Activated CD4-positive, alpha-beta T cell treated with anti-CD3 and anti-CD28 coated beads, Interleukin-2, amount 10 ng/mL, durations not matched to agents 7 days and 5 days (primary cell): ENCODE data around the gene GCN1. TPM values are rescaled to one million over a fixed set of nuclear protein-coding genes. Genes with fewer than 3 reads are reported as not detected.

Experiments used
- CTCF ChIA-PET: fragments of 350-600 bp; sonication (Branson Sonifier 250); formaldehyde crosslinking; loops from one replicate; lab custom pipeline; 2021; ENCODE audit warnings: antibody characterized with exemption; lab: Charles Lee
- POLR2A ChIA-PET: fragments of 350-600 bp; sonication (Branson Sonifier 250); formaldehyde crosslinking; loops from one replicate; lab custom pipeline; 2021; ENCODE audit warnings: antibody characterized with exemption; lab: Charles Lee
- DNase-seq: peaks from one replicate; pipeline ENCODE4 v3.0.0-alpha.2; 2020
- H3K27ac Mint-ChIP-seq: one replicate; pipeline ENCODE4 v1.8.0; 2021; ENCODE audit warnings: mild to moderate bottlenecking, moderate library complexity, mixed read lengths
- H3K27me3 Mint-ChIP-seq: one replicate; pipeline ENCODE4 v1.8.0; 2021; ENCODE audit warnings: mixed read lengths
- H3K36me3 Mint-ChIP-seq: one replicate; pipeline ENCODE4 v1.8.0; 2021; ENCODE audit warnings: low read depth, mixed read lengths
- H3K4me1 Mint-ChIP-seq: one replicate; pipeline ENCODE4 v1.8.0; 2021; ENCODE audit warnings: mixed read lengths
- H3K4me3 Mint-ChIP-seq: one replicate; pipeline ENCODE4 v1.8.0; 2021; ENCODE audit warnings: mild to moderate bottlenecking, moderate library complexity, mixed read lengths
- H3K9me3 Mint-ChIP-seq: one replicate; pipeline ENCODE4 v1.8.0; 2021; ENCODE audit warnings: mixed read lengths
- total RNA-seq, 2 experiments: library from RNA; stranded (reverse); gene quantifications; one replicate each; pipeline ENCODE4 v1.2.3, GENCODE V29; 2021

Gene GCN1, protein sequence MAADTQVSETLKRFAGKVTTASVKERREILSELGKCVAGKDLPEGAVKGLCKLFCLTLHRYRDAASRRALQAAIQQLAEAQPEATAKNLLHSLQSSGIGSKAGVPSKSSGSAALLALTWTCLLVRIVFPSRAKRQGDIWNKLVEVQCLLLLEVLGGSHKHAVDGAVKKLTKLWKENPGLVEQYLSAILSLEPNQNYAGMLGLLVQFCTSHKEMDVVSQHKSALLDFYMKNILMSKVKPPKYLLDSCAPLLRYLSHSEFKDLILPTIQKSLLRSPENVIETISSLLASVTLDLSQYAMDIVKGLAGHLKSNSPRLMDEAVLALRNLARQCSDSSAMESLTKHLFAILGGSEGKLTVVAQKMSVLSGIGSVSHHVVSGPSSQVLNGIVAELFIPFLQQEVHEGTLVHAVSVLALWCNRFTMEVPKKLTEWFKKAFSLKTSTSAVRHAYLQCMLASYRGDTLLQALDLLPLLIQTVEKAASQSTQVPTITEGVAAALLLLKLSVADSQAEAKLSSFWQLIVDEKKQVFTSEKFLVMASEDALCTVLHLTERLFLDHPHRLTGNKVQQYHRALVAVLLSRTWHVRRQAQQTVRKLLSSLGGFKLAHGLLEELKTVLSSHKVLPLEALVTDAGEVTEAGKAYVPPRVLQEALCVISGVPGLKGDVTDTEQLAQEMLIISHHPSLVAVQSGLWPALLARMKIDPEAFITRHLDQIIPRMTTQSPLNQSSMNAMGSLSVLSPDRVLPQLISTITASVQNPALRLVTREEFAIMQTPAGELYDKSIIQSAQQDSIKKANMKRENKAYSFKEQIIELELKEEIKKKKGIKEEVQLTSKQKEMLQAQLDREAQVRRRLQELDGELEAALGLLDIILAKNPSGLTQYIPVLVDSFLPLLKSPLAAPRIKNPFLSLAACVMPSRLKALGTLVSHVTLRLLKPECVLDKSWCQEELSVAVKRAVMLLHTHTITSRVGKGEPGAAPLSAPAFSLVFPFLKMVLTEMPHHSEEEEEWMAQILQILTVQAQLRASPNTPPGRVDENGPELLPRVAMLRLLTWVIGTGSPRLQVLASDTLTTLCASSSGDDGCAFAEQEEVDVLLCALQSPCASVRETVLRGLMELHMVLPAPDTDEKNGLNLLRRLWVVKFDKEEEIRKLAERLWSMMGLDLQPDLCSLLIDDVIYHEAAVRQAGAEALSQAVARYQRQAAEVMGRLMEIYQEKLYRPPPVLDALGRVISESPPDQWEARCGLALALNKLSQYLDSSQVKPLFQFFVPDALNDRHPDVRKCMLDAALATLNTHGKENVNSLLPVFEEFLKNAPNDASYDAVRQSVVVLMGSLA (N-terminal part only)
- total RNA-seq, result 10 to 100 TPM; 90.2 to 95.5 TPM

DNA sequence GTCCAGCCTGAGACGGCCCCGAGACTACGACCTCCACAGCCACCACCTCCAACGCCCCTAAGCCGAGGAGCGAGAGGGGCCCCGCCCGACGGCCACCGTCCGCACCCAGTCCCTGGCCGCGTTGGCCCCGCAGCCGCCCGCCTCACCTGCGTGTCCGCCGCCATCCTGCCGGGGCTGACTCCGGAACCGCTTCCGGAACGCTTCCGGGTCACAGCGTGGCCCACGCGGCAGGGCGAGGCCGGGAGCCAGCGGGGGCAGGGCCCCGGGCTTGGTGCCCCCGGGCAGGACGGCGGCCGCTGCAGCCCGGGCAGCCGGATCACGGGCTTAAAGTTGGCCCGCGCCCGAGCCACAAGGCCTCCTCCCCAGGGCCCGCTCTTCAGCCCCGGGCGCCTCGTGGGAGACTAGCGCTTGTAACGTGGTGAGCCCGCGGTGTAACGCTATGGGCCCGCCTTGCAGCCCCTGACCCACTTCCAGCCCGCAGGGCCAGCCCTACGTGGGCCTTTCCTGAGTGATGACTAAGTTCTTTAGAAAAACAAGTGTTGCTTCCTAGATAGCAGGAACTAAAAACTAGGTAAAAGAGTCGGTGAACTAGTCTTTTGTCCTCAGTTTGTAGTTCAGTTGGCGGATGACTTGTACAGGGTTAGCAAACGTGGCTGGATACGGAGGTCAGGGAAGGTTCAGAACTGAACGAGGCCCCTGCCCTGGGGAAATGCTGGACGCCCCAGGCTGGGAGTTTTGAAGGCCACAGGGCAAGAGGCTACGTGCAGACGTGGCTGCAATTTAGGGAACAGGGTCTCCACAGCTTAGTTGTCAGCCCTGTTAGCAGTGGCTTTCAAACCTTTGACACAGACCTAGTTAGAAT lies at the start of gene GCN1:
TSS of gene GCN1 (minus strand) at position 182 of the 862 bp plus-strand sequence. CDS start at position 164, 18 bp downstream.
- peaks cover 57% of the 10 kb centered on the region for H3K4me1 Mint-ChIP-seq
- POLR2A ChIA-PET, result interaction anchor here (0.7 kb wide), 1 partner anchor 89 kb away, joined by 4 read pairs; no protein-coding TSS in a partner anchor
- peak within 1 kb of the TSS; percentile 91 for H3K27ac Mint-ChIP-seq
- no peaks in the 10 kb centered on the region for H3K9me3 Mint-ChIP-seq
- DNase-seq, result peak; percentile 86
- peak within 1 kb of the TSS; percentile 92 for H3K4me3 Mint-ChIP-seq
- peaks cover 54% of the 10 kb centered on the region for H3K36me3 Mint-ChIP-seq
- no peaks in the 10 kb centered on the region for H3K27me3 Mint-ChIP-seq
- CTCF ChIA-PET, result no interaction called here

DNA sequence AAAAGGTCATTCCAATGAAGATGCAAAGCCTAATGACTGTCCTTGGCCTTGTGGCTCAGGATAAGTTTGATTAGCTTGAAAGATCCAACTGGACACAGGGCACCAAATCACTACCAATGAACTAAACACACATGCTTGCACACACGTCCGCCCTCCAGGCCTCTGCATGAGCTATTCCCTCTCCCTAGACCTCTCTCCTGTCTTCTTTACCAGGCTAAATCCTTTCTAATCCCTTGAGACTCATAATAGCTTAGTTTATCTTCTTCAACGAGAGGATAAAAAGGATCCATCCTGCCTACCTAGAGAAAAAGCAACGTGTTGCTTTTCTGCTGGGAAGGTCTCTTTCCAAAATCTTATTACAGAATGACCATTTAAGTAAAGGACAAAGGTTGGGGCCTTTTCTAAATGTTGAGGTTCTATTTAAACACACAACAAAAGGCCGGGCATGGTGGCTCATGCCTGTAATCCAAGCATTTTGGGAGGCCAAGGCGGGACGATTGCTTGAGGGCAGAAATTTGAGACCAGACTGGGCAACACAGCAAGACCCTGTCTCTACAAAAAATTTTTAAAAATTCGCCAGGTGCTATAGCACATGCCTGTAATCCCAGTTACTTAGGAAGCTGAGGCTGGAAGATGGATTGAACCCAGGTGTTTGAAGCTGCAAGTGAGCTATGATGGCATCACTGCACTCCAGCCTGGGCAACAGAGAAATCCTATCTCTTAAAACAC lies 48.6 kb upstream of the GCN1 start:
- Mint-ChIP-seq H3K4me3 (no peak overlapping the region), H3K9me3 (no peaks in the 10 kb centered on the region), H3K27ac (peak overlapping the region; percentile 50), H3K36me3 (peaks cover 36% of the 10 kb centered on the region), H3K27me3 (no peaks in the 10 kb centered on the region), H3K4me1 (peaks cover 69% of the 10 kb centered on the region)
- DNase-seq, result no peak
- CTCF ChIA-PET, result interaction anchor here (0.6 to 26.1 kb wide), 6 partner anchors 8 to 48 kb away, joined by 4 to 546 read pairs (median 9); partner anchors contain the start of genes PXN, RNU4-2 and RPLP0
- POLR2A ChIA-PET, result no interaction called here

DNA sequence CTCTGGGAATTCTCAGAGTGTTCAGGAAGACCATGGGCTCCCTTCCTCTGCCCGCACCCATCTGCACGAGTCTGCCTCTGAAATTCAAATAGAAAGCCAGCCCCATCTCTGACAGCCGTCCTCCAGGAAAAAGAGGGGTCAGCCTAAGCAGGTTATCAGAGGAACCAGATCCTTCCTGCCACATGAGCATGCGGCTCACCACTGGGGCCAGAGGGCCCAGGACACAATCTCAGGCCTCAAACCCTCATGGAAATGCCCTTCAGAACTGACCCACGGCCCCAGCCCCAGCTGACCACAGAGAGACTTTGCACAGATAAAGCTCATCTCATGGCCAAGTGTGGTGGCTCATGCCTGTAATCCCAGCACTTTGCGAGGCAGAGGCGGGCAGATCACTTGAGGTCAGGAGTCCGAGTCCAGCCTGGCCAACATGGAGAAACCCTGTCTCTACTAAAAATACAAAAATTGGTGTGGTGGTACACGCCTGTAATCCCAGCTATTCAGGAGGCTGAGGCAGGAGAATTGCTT lies 47.8 kb upstream of the GCN1 start:
- H3K27ac Mint-ChIP-seq, result no peak overlapping the region
- no peaks in the 10 kb centered on the region for H3K9me3 Mint-ChIP-seq
- H3K4me1 Mint-ChIP-seq, result peaks cover 70% of the 10 kb centered on the region
- H3K36me3 Mint-ChIP-seq, result peaks cover 35% of the 10 kb centered on the region
- H3K4me3 Mint-ChIP-seq, result no peak overlapping the region
- no peak for DNase-seq
- POLR2A ChIA-PET, result no interaction called here
- H3K27me3 Mint-ChIP-seq, result no peaks in the 10 kb centered on the region
- CTCF ChIA-PET, result interaction anchor here (0.6 to 26.1 kb wide), 6 partner anchors 7 to 49 kb away, joined by 4 to 546 read pairs (median 9); partner anchors contain the start of genes PXN, RNU4-2 and RPLP0

DNA sequence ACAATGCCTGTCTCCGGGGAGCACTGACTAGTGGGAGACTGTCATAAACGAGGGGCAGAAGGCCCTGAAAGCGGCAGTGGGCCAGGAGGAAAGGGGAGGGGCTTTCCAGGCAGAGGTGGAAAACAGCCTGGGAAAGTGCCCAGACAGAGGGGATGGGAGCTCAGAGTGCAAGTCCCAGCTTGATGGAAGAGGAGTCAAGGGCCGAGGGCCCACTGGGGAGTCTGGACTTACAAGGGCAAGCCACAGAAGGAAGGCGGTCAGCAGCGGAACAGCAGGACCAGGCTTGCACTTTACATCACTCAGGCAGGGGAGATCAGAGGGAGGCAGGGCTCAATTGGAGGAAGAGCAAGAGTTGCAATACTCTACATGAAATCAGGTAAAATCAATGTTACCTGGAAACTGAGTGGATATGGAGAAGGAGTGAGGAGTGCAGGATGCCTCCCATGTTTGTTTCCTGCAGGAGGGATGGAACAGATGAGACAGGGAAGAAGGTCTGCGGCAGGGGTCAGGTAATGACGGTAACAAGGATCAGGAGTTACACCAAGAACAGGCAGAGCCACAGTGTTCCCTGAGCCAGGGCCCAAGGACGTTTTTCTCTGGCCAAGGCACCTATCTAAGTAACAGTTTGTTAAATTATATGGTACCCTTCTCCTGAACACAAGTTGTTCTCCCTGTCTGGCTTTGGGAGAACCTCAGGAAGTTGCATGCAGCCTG lies 47.2 kb upstream of the GCN1 start:
- Mint-ChIP-seq H3K27ac (no peak overlapping the region), H3K27me3 (no peaks in the 10 kb centered on the region), H3K4me3 (no peak overlapping the region), H3K4me1 (peaks cover 69% of the 10 kb centered on the region), H3K36me3 (peaks cover 35% of the 10 kb centered on the region), H3K9me3 (no peaks in the 10 kb centered on the region)
- POLR2A ChIA-PET, result no interaction called here
- DNase-seq, result no peak
- CTCF ChIA-PET, result interaction anchor here (7.3 to 26.1 kb wide), 3 partner anchors 14 to 22 kb away, joined by 86 to 546 read pairs (median 90); partner anchors contain the start of gene PXN

DNA sequence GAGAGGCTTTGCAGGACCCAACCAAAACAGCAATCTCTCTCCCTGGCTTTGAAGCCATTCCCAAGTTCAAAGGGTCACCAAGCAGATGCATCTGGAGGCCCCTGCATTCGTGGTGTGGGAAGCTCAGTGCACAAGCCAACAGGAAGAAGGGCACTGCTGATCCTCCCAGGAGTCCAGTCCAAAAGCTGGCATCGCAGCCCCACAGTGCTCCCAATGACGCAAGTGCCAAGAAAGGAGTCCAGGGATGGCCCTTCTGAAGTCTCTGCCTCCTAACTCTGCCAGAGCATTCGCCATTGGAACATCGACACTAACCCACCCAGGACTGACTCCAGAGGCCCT lies 45.9 kb upstream of the GCN1 start:
- no peak for DNase-seq
- Mint-ChIP-seq H3K36me3 (peaks cover 43% of the 10 kb centered on the region), H3K4me1 (peaks cover 75% of the 10 kb centered on the region), H3K27ac (no peak overlapping the region), H3K4me3 (no peak overlapping the region), H3K9me3 (no peaks in the 10 kb centered on the region), H3K27me3 (no peaks in the 10 kb centered on the region)
- ChIA-PET POLR2A (no interaction called here), CTCF (interaction anchor here (0.6 to 9.3 kb wide), 7 partner anchors 9 to 39 kb away, joined by 3 to 90 read pairs (median 5); partner anchors contain the start of genes PXN and RPLP0)

DNA sequence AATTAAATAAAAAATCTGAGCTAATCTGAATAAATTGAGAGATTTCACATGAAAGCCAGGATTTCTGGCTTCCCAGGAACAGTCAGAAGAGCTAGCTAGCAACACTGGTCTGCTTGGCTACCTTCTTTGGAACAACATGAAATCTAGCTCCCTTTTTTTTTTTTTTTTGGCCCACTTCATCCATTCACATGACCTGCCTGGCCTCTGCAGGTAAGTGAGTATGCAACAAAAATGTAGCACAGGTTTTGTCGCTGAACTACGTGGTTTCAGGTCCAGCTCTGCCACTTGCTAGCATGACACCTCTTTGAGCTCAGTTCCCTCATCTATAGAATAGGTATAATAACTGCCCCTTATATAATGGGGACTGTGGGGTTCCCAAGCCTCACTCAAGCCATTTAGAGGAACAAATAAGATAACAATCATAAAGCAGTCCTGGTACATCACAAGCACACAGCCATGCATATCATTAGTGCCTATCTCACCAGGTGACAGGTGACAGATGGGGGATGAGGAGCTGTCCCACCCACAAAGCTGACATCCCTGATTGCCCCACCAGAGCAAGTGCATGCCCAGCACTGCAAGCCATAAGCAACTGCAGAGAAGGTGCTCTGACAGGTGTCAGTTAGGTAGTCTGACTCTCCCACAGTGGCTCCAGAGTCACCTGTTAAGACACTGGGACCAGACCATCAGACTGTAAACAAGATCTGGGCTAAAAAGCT lies 45.4 kb upstream of the GCN1 start:
- H3K4me3 Mint-ChIP-seq, result no peak overlapping the region
- no peaks in the 10 kb centered on the region for H3K9me3 Mint-ChIP-seq
- ChIA-PET CTCF (interaction anchor here (0.7 to 9.3 kb wide), 8 partner anchors 8 to 39 kb away, joined by 3 to 90 read pairs (median 4); partner anchors contain the start of genes PXN and RPLP0), POLR2A (no interaction called here)
- peaks cover 77% of the 10 kb centered on the region for H3K4me1 Mint-ChIP-seq
- DNase-seq, result no peak
- H3K27me3 Mint-ChIP-seq, result no peaks in the 10 kb centered on the region
- no peak overlapping the region for H3K27ac Mint-ChIP-seq
- H3K36me3 Mint-ChIP-seq, result peaks cover 40% of the 10 kb centered on the region

DNA sequence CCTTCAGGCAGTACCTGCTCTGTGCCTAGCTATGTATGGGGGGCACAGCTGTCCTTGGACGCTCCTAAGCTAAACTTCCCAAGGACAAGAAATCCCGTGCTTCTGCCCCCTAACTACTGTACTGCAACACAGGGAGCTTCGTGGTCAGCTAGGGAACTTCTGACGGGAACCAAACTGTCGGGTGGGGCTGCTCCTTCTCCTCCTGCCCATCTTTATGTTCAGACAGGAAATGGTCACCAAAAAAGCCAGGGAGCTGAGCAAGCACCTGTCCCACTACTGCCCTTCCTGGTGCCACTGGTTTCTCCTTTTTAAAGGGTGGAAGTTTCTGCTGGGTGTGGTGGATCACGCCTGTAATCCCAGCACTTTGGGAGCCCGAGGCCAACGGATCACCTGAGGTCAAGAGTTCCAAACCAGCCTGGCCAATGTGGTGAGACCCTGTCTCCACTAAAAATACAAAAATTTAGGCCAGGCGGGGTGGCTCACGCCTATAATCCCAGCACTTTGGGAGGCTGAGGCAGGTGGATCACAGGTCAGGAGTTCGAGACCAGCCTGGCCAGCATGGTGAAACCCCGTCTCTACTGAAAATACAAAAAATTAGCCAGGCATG lies 44.4 kb upstream of the GCN1 start:
- Mint-ChIP-seq H3K9me3 (no peaks in the 10 kb centered on the region), H3K36me3 (peaks cover 39% of the 10 kb centered on the region), H3K4me1 (peaks cover 83% of the 10 kb centered on the region), H3K4me3 (no peak overlapping the region), H3K27me3 (no peaks in the 10 kb centered on the region), H3K27ac (no peak overlapping the region)
- POLR2A ChIA-PET, result no interaction called here
- CTCF ChIA-PET, result interaction anchor here (0.6 to 9.3 kb wide), 8 partner anchors 9 to 52 kb away, joined by 3 to 90 read pairs (median 4); partner anchors contain the start of genes PXN and RPLP0
- DNase-seq, result no peak

DNA sequence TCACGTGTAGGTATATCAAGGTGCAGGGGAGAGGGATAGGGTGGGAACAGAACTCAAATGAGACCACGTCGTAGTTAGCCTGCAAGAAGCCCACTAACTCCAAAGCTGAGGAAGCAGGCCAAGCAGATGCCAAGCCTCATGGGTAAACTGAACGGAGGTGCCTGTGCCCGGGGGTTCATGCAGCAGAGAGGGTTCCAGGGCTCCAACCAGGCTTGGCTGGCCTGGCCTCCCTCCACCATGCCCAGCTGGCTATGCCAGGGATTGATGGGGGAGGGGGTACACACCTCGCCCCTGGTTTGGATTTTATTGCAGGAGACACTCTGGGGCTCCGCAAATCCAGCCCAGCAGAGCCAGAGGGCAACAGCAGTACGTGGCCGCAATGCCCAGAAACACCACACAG lies 43.7 kb upstream of the GCN1 start:
- Mint-ChIP-seq H3K36me3 (peaks cover 33% of the 10 kb centered on the region), H3K9me3 (no peaks in the 10 kb centered on the region), H3K4me1 (peaks cover 83% of the 10 kb centered on the region), H3K27ac (no peak overlapping the region), H3K27me3 (no peaks in the 10 kb centered on the region), H3K4me3 (no peak overlapping the region)
- POLR2A ChIA-PET, result no interaction called here
- DNase-seq, result no peak
- CTCF ChIA-PET, result interaction anchor here (0.9 to 9.3 kb wide), 8 partner anchors 10 to 53 kb away, joined by 3 to 90 read pairs (median 4); partner anchors contain the start of genes PXN and RPLP0

DNA sequence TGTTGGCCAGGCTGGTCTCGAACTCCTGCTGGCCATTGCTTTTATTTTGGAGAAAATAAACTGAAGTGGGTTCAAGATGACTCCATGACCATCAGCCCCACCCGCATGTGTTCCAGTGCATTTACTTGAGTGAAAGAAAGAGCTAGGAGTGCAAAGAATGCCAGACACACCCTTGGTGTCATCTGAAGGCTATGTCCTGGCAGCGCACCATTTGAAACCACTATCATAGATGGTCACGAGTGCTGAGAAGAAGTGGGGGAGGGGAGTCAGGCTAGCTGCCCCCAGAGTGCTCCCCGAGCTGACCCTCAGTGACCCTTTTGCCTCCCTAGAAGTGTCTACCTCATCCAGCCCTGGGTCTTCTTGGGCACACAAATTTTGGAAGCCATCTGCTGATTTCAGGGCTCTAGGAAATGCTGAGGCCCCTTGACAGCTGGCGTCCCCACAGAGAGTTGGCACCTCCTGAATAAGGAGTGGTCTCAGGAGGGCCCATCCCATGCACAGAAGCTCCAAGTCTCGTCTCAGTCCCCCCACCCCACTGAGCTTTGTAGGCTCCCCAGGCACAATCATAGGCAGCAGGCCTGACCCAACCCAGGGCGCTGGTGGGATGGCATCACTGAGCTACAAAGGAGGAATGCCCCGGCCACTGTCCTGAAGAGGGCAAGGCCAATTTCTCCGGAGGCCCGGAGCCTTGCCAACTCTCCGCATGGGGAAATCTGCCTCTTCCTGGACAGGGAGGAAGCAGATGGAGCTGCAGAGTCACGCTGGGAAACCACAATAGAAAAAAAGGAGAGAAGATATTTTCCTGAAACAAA lies 43.1 kb upstream of the GCN1 start:
- DNase-seq, result no peak
- Mint-ChIP-seq H3K27me3 (no peaks in the 10 kb centered on the region), H3K9me3 (no peaks in the 10 kb centered on the region), H3K4me3 (no peak overlapping the region), H3K36me3 (peaks cover 28% of the 10 kb centered on the region), H3K4me1 (peaks cover 83% of the 10 kb centered on the region), H3K27ac (peak overlapping the region; percentile 19)
- CTCF ChIA-PET, result interaction anchor here (1.0 to 9.3 kb wide), 7 partner anchors 10 to 53 kb away, joined by 3 to 90 read pairs (median 3); partner anchors contain the start of genes PXN and RPLP0
- POLR2A ChIA-PET, result no interaction called here
